Measurements from ENCODE around the gene DNAAF2. TPM values are rescaled to one million over a fixed set of nuclear protein-coding genes. Genes with fewer than 3 reads are reported as not detected.

Gene DNAAF2
- total and polyA plus RNA-seq, 2 donors (not counting 1 experiment from before 2014, with no cell fraction given): 8.5 to 26.9 TPM

GRCh38 chr14:49578141-49578540 is 56.9 kb downstream of the DNAAF2 start:
- H3K36me3 ChIP-seq (replicated peaks in 1 of 2; ENCODE audit: control extremely low read depth in 1 of 2, control insufficient read depth in 1 of 2, extremely low read depth in 1 of 2, insufficient read depth in 2 of 2, low read length in 1 of 2): peaks cover 18 to 30% of the 10 kb centered on the region in 2 experiments
- no peaks in the 10 kb centered on the region for H3K27me3 ChIP-seq (replicated peaks in 1 of 4; ENCODE audit: control extremely low read depth in 1 of 4, control insufficient read depth in 3 of 4, insufficient read depth in 4 of 4, low read length in 3 of 4)
- no peak overlapping the region for H3K9ac ChIP-seq (ENCODE audit: low read length)
- POLR2A ChIA-PET: interaction anchor here (0.7 kb wide), 1 partner anchor 1504 kb away, joined by 3 read pairs; no protein-coding TSS in a partner anchor
- H3K4me3 ChIP-seq (ENCODE audit: control extremely low read depth in 1 of 5, extremely low read depth in 1 of 5, insufficient read depth in 1 of 5, low read depth in 2 of 5, low read length in 4 of 5): no peak overlapping the region
- Mint-ChIP-seq H3K9me3 (ENCODE audit: insufficient read depth) (no peaks in the 10 kb centered on the region), H3K27me3 (no peaks in the 10 kb centered on the region), H3K27ac (peak overlapping the region; percentile 6), H3K4me1 (peaks cover 30% of the 10 kb centered on the region), H3K4me3 (no peak overlapping the region)
- no peak overlapping the region for H3K27ac ChIP-seq (ENCODE audit: low read length in 2 of 2)
- H2AFZ ChIP-seq (ENCODE audit: insufficient read depth, low read depth, low read length, poor library complexity, severe bottlenecking): no peak overlapping the region
- intact Hi-C loops (cut with micrococcal nuclease): no loop called here
- TF ChIP-seq EZH2 (IDR thresholded peaks at IDR 0.05; ENCODE audit: borderline replicate concordance, insufficient read depth, low read depth, low read length, poor library complexity, severe bottlenecking): no peak
- no peak for TF ChIP-seq CTCF (IDR thresholded peaks at IDR 0.05)
- no peak overlapping the region for H3K4me2 ChIP-seq (replicated peaks; ENCODE audit: low read depth, low read length, poor library complexity, severe bottlenecking)
- H4K20me1 ChIP-seq (ENCODE audit: control insufficient read depth, insufficient read depth, low read length, poor library complexity, severe bottlenecking): peaks cover 27% of the 10 kb centered on the region
- H3K79me2 ChIP-seq (ENCODE audit: control insufficient read depth, insufficient read depth, low read length): peaks cover 62% of the 10 kb centered on the region
- DNase-seq (no peak), ATAC-seq (ENCODE audit: low read depth) (no peak)
- no peaks in the 10 kb centered on the region for H3K9me3 ChIP-seq (ENCODE audit: control extremely low read depth in 1 of 3, control insufficient read depth in 2 of 3, insufficient read depth in 1 of 3, low read length in 2 of 3)
- CTCF ChIA-PET: no interaction called here
- peaks cover 0 to 6% of the 10 kb centered on the region in 2 donors for H3K4me1 ChIP-seq (ENCODE audit: control insufficient read depth in 2 of 2, insufficient read depth in 2 of 2, low read length in 2 of 2)
- 83% methylated on average over 1 of the region's 1 CpG for WGBS (ENCODE audit: insufficient coverage)

Small RNA genes lying within 50 kb of the gene (small RNA-seq; reads per million reads assigned to genes)
- gene AL139099.3 (ENCODE audit: insufficient read length, low read depth, low replicate concordance) (not detected), gene AL139099.4 (ENCODE audit: insufficient read length, low read depth, low replicate concordance) (not detected), gene RF00019 (ENCODE audit: insufficient read length, low read depth, low replicate concordance) (not detected), gene RNU6ATAC30P (ENCODE audit: insufficient read length, low read depth, low replicate concordance) (not detected)

Other genes starting within 250 kb of the DNAAF2 start
- 2,497 and 2,873 TPM in 2 replicates for gene RPS29, start 48.9 kb downstream of the DNAAF2 start, total RNA-seq
- 14,358 and 29,966 TPM in 2 replicates for gene RPS29, start 48.9 kb downstream of the DNAAF2 start, polyA plus RNA-seq
- 10.3 and 13.0 TPM in 2 replicates for gene LRR1, start 36.3 kb downstream of the DNAAF2 start, total RNA-seq
- gene LRR1, start 36.3 kb downstream of the DNAAF2 start, polyA plus RNA-seq: 2.7 and 3.5 TPM in 2 replicates
- gene RPL36AL, start 14.6 kb downstream of the DNAAF2 start, total RNA-seq: 151 and 171 TPM in 2 replicates
- 169 and 263 TPM in 2 replicates for gene RPL36AL, start 14.6 kb downstream of the DNAAF2 start, polyA plus RNA-seq
- 36.2 and 39.9 TPM in 2 replicates for gene MGAT2, start 14.4 kb downstream of the DNAAF2 start, total RNA-seq
- gene MGAT2, start 14.4 kb downstream of the DNAAF2 start, polyA plus RNA-seq: 8.5 and 12.3 TPM in 2 replicates
- 2.2 and 2.6 TPM in 2 replicates for gene POLE2, start 53.0 kb upstream of the DNAAF2 start, total RNA-seq
- 0.68 and 1.4 TPM in 2 replicates for gene POLE2, start 53.0 kb upstream of the DNAAF2 start, polyA plus RNA-seq
- 11.7 and 13.7 TPM in 2 replicates for gene KLHDC1, start 57.9 kb upstream of the DNAAF2 start, total RNA-seq
- gene KLHDC1, start 57.9 kb upstream of the DNAAF2 start, polyA plus RNA-seq: 2.8 and 3.0 TPM in 2 replicates
- gene KLHDC2, start 132.9 kb upstream of the DNAAF2 start, total RNA-seq: 60.5 and 65.3 TPM in 2 replicates
- gene KLHDC2, start 132.9 kb upstream of the DNAAF2 start, polyA plus RNA-seq: 43.4 and 75.8 TPM in 2 replicates
- gene NEMF, start 217.5 kb upstream of the DNAAF2 start, total RNA-seq: 127 and 146 TPM in 2 replicates
- 26.7 and 36.7 TPM in 2 replicates for gene NEMF, start 217.5 kb upstream of the DNAAF2 start, polyA plus RNA-seq

All from B cell (primary cell).